HFF-Myc (cell line): ENCODE measurements around the gene DYNC1LI2.
"Not testable (repeated sequence)": the region's sequence is repeated elsewhere in the genome, so short reads cannot be mapped to it uniquely, and the experiment has no call there.

Experiments used
- DNase-seq: peaks from one replicate; pipeline ENCODE4 v3.0.0-alpha.2; 2011; ENCODE audit warnings: low read depth; ENCODE audit errors: extremely low read depth
- H3K4me3 ChIP-seq: replicated peaks from 2 replicates; pipeline ENCODE4 v1.5.1; 2011; ENCODE audit warnings: low read depth, mild to moderate bottlenecking, control low read depth, low read length
- CTCF ChIP-seq: IDR thresholded peaks from 2 replicates; pipeline ENCODE4 v1.5.1; 2012; ENCODE audit warnings: mild to moderate bottlenecking, low read depth, low read length, control low read depth; ENCODE audit errors: missing control alignments

The DYNC1LI2 gene

DNA sequence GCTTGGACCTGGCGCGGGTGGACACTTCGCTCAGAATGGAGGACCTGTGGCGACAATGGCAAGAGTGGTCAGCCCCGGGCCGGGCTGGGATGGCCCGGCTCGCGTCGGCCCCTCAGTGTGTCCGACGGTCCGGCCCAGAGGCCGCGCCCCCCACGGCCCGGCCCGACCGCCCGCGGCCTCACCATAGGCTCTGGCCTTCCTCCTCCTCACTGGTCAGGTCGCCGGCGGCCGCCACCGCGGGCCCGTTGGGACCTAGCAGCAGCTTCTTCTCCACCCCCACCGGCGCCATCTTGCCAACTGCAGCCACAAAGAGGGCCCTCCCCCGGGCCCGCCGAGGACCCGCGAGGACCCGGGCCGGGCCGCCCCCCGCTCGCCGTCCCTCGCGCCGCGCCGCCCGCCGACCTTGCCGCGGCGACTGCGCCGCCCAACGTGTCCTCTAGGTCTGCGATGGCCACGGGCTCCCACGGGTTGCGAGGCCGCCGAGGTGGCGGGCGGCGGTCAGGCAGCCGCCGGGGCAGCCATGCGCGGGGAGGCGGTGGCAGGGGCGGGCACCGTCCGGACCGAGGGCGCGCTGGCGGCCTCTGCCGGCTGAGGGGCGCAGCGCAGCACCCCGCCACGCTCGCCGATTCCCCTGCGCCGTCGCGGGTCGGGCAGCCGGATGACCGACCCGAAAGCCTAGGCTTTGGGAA lies at the start of gene DYNC1LI2:
TSS of gene DYNC1LI2 (minus strand) at position 307 of the 689 bp plus-strand sequence. CDS start at position 289, 18 bp downstream.
- no peak for DNase-seq
- H3K4me3 ChIP-seq: peak within 1 kb of the TSS; percentile 96
- peak; percentile 59 for TF ChIP-seq CTCF

GRCh38 chr16:66800856-66801255 lies 49.4 kb upstream of the DYNC1LI2 start:
- no peak for DNase-seq
- no peak for TF ChIP-seq CTCF
- H3K4me3 ChIP-seq: no peak overlapping the region

- no peak for DNase-seq
- no peak for TF ChIP-seq CTCF
- H3K4me3 ChIP-seq: no peak overlapping the region
Measured at GRCh38 chr16:66798161-66798560, 46.8 kb upstream of the DYNC1LI2 start.

DNA sequence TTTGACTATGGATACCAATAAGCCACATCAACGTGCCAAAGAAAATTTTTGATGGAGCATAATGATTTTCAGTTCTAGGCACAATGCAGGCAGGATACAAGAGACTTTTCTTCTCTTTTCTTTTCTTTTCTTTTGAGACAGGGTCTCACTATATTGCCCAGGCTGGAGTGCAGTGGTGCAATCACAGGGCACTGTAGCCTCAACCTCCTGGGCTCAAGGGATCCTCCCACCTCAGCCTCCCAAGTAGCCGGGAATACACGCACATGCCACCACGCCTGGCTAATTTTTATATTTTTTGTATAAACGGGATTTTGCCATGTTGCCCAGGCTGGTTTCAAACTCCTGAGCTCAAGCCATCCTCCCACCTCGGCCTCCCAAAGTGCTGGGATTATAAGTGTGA lies 42.6 kb upstream of the DYNC1LI2 start:
- not testable (repeated sequence) for H3K4me3 ChIP-seq, DNase-seq

GRCh38 chr16:66790130-66790733 lies 38.8 kb upstream of the DYNC1LI2 start:
- H3K4me3 ChIP-seq: no peak overlapping the region
- no peak for DNase-seq
- TF ChIP-seq CTCF: no peak

GRCh38 chr16:66787427-66787826 lies 36.0 kb upstream of the DYNC1LI2 start:
- H3K4me3 ChIP-seq: no peak overlapping the region
- DNase-seq: no peak
- no peak for TF ChIP-seq CTCF

GRCh38 chr16:66786551-66786950 lies 35.1 kb upstream of the DYNC1LI2 start:
- no peak for TF ChIP-seq CTCF
- H3K4me3 ChIP-seq: no peak overlapping the region
- DNase-seq: no peak
